GM06990 (cell line): Measurements from ENCODE around the gene CARM1.

Experiments used
- DNase-seq: peaks from one replicate; pipeline ENCODE4 v3.0.0-alpha.2; 2011; ENCODE audit not compliant: insufficient read length; ENCODE audit errors: extremely low read depth
- H3K27me3 ChIP-seq: replicated peaks from 2 replicates; pipeline ENCODE4 v1.6.0; 2011; ENCODE audit warnings: low read length; ENCODE audit not compliant: control insufficient read depth, insufficient read depth
- H3K36me3 ChIP-seq: 2 replicates; pipeline ENCODE4 v1.5.1; 2011; ENCODE audit warnings: low read length; ENCODE audit not compliant: control insufficient read depth, insufficient read depth
- H3K4me3 ChIP-seq: replicated peaks from 2 replicates; pipeline ENCODE4 v1.5.1; 2011; ENCODE audit warnings: low read depth, mild to moderate bottlenecking, control low read depth, low read length
- CTCF ChIP-seq: IDR thresholded peaks from 2 replicates; pipeline ENCODE4 v1.5.1; 2011; ENCODE audit warnings: low read length, control low read depth, mild to moderate bottlenecking, inconsistent platforms; ENCODE audit not compliant: insufficient read depth, poor library complexity, severe bottlenecking

The CARM1 gene

GRCh38 chr19:10913716-10914340 lies 42.5 kb downstream of the CARM1 start:
- no peak for TF ChIP-seq CTCF
- Histone ChIP-seq H3K27me3 (no peaks in the 10 kb centered on the region), H3K4me3 (no peak overlapping the region), H3K36me3 (peaks cover 31% of the 10 kb centered on the region)
- no peak for DNase-seq

- DNase-seq: no peak
- Histone ChIP-seq H3K4me3 (no peak overlapping the region), H3K36me3 (peaks cover 32% of the 10 kb centered on the region), H3K27me3 (no peaks in the 10 kb centered on the region)
- TF ChIP-seq CTCF: no peak
These were observed 44.1 kb downstream of the CARM1 start for GRCh38 chr19:10915130-10916091.

- H3K27me3 ChIP-seq: no peaks in the 10 kb centered on the region
- TF ChIP-seq CTCF: no peak
- H3K4me3 ChIP-seq: no peak overlapping the region
- no peak for DNase-seq
- H3K36me3 ChIP-seq: peaks cover 34% of the 10 kb centered on the region
These were observed 45.2 kb downstream of the CARM1 start for GRCh38 chr19:10916602-10917001.

- TF ChIP-seq CTCF: no peak
- Histone ChIP-seq H3K36me3 (peaks cover 33% of the 10 kb centered on the region), H3K4me3 (no peak overlapping the region), H3K27me3 (no peaks in the 10 kb centered on the region)
- no peak for DNase-seq
These were observed 47.0 kb downstream of the CARM1 start for GRCh38 chr19:10918359-10918758.

- TF ChIP-seq CTCF: no peak
- DNase-seq: no peak
- Histone ChIP-seq H3K36me3 (peaks cover 37% of the 10 kb centered on the region), H3K4me3 (no peak overlapping the region), H3K27me3 (no peaks in the 10 kb centered on the region)
These were observed 48.3 kb downstream of the CARM1 start for GRCh38 chr19:10919352-10920287.
